Right cardiac atrium (tissue), 5 donors: Measurements from ENCODE around the gene CUL4A. TPM values are rescaled to one million over a fixed set of nuclear protein-coding genes. Genes with fewer than 3 reads are reported as not detected.
"Not testable (repeated sequence)": the region's sequence is repeated elsewhere in the genome, so short reads cannot be mapped to it uniquely, and the experiment has no call there.

Experiments
- ATAC-seq, 2 donors: fragments of 200-7000 bp; cut with Tn5 transposase; one replicate each; pipeline versions ENCODE4 v1.8.0 to v1.9.1; 2020; ENCODE audit warnings: moderate library complexity in 2 of 2, mild to moderate bottlenecking in 1 of 2
- DNase-seq, 3 donors: peaks; one replicate each; pipeline ENCODE4 v3.0.0-alpha.2; 2020
- H3K27ac ChIP-seq: one replicate; pipeline ENCODE4 v1.5.1; 2013; ENCODE audit warnings: mild to moderate bottlenecking, low read length, control low read depth, moderate library complexity
- H3K27me3 ChIP-seq: one replicate; pipeline ENCODE4 v1.6.1; 2013; ENCODE audit not compliant: control insufficient read depth, insufficient read depth
- H3K4me1 ChIP-seq: one replicate; pipeline ENCODE4 v1.6.1; 2013; ENCODE audit warnings: low read length; ENCODE audit not compliant: control insufficient read depth, insufficient read depth
- H3K4me3 ChIP-seq: one replicate; pipeline ENCODE4 v1.5.1; 2013; ENCODE audit warnings: low read length, control low read depth
- H3K9me3 ChIP-seq: one replicate; pipeline ENCODE4 v1.6.1; 2013; ENCODE audit warnings: low read length; ENCODE audit not compliant: control insufficient read depth
- WGBS: extraction: QIAGEN DNeasy Blood & Tissue Kit; methylation state at CpG from one replicate; pipeline ENCODE4 v1.1.7; 2013; 5-methylcytosine and 5-hydroxymethylcytosine counted together
- intact Hi-C, 4 donors: fragments of 100-400 bp; cut with DNase I; formaldehyde crosslinking; loops; one replicate each; pipeline versions ENCODE4 v1.11.0 to v1.14.0; 2022 to 2023
- polyA plus RNA-seq: library from polyadenylated mRNA; stranded (reverse); fragments of 200-250 nt; gene quantifications from one replicate; pipeline ENCODE4 v1.2.3, GENCODE V29; 2013
- total RNA-seq, 4 donors: library from RNA; stranded (reverse); fragmentation: NEBNext Ultra II Directional; extraction: Animal tissue kit (Norgen Biotek cat#: 25700); gene quantifications; one replicate each; pipeline ENCODE4 v1.2.1, GENCODE V29; 2021
- donor health status: healthy with polysubstance abuse.
- donor health status: DM: no; HTN: yes; CAD: no.
- donor health status: DM: no; HTN: no; CAD: no.
- donor health status: DM: no; HTN: yes; CAD: no; lungs with severe emphysema.
- donor health status: DM: yes; HTN: yes; CAD: no.

Gene CUL4A
- total and polyA plus RNA-seq, 5 donors, result 53.1 to 113 (median 97.8) TPM

- ATAC-seq, result no peak
- intact Hi-C loops, result no loop called here
Measured at GRCh38 chr13:113229161-113229560, 19.7 kb downstream of the CUL4A start.

GRCh38 chr13:113229791-113230190 is 20.4 kb downstream of the CUL4A start:
- ATAC-seq, result no peak
- intact Hi-C loops, result no loop called here
- H3K4me3 ChIP-seq, result no peak overlapping the region
- no peak overlapping the region for H3K27ac ChIP-seq
- no peaks in the 10 kb centered on the region for H3K9me3 ChIP-seq
- no peaks in the 10 kb centered on the region for H3K27me3 ChIP-seq
- WGBS, result 88% methylated on average over 20 of the region's 20 CpGs
- peak in 1 of 3 donors; percentile 48 for DNase-seq
- H3K4me1 ChIP-seq, result no peaks in the 10 kb centered on the region

More at GRCh38 chr13:113229161-113229560, 19.7 kb downstream of the CUL4A start:
- no peaks in the 10 kb centered on the region for H3K4me1 ChIP-seq
- no peak overlapping the region for H3K27ac ChIP-seq
- H3K9me3 ChIP-seq, result no peaks in the 10 kb centered on the region
- DNase-seq, result no peak
- 88% methylated on average over 5 of the region's 5 CpGs for WGBS
- no peaks in the 10 kb centered on the region for H3K27me3 ChIP-seq
- H3K4me3 ChIP-seq, result no peak overlapping the region

GRCh38 chr13:113231306-113232207 is 22.1 kb downstream of the CUL4A start:
- H3K27ac ChIP-seq, result no peak overlapping the region
- 84% methylated on average over 13 of the region's 14 CpGs for WGBS

GRCh38 chr13:113232208-113233003 is 23.0 kb downstream of the CUL4A start:
- ATAC-seq (peak; percentile 69 to 82), DNase-seq (peak in 2 of 3 donors; percentile 72 to 75)
- intact Hi-C loops, result no loop called here
- Histone ChIP-seq H3K4me3 (no peak overlapping the region), H3K9me3 (no peaks in the 10 kb centered on the region), H3K27ac (peak overlapping the region; percentile 57), H3K27me3 (no peaks in the 10 kb centered on the region), H3K4me1 (no peaks in the 10 kb centered on the region)
- WGBS, result 72% methylated on average over 17 of the region's 18 CpGs

More at GRCh38 chr13:113231306-113232207, 22.1 kb downstream of the CUL4A start:
- no peak overlapping the region for H3K4me3 ChIP-seq
- no peaks in the 10 kb centered on the region for H3K27me3 ChIP-seq
- intact Hi-C loops, result no loop called here
- H3K4me1 ChIP-seq, result no peaks in the 10 kb centered on the region
- peak in 1 of 2 donors; percentile 30 for ATAC-seq
- no peak for DNase-seq
- no peaks in the 10 kb centered on the region for H3K9me3 ChIP-seq

- no peak for DNase-seq
- no peak for ATAC-seq
- intact Hi-C loops, result no loop called here
- WGBS, result 97% methylated on average over 11 of the region's 11 CpGs
- Histone ChIP-seq H3K27ac (no peak overlapping the region), H3K9me3 (no peaks in the 10 kb centered on the region), H3K27me3 (no peaks in the 10 kb centered on the region), H3K4me3 (no peak overlapping the region), H3K4me1 (no peaks in the 10 kb centered on the region)
Measured at GRCh38 chr13:113233101-113233500, 23.7 kb downstream of the CUL4A start.

- no peak for ATAC-seq
Measured at GRCh38 chr13:113238536-113238935, 29.1 kb downstream of the CUL4A start.

GRCh38 chr13:113239357-113239756 is 29.9 kb downstream of the CUL4A start:
- H3K4me1 ChIP-seq, result no peaks in the 10 kb centered on the region
- no peak overlapping the region for H3K4me3 ChIP-seq
- ATAC-seq (no peak), DNase-seq (no peak)
- no peak overlapping the region for H3K27ac ChIP-seq
- H3K9me3 ChIP-seq, result no peaks in the 10 kb centered on the region
- H3K27me3 ChIP-seq, result no peaks in the 10 kb centered on the region
- intact Hi-C loops, result no loop called here
- 90% methylated on average over 15 of the region's 15 CpGs for WGBS

More at GRCh38 chr13:113238536-113238935, 29.1 kb downstream of the CUL4A start:
- intact Hi-C loops, result no loop called here
- Histone ChIP-seq H3K4me3 (no peak overlapping the region), H3K27me3 (no peaks in the 10 kb centered on the region), H3K27ac (no peak overlapping the region), H3K4me1 (no peaks in the 10 kb centered on the region), H3K9me3 (no peaks in the 10 kb centered on the region)
- DNase-seq, result no peak
- WGBS, result 80% methylated on average over 4 of the region's 4 CpGs

- 88% methylated on average over 6 of the region's 6 CpGs for WGBS
- no peaks in the 10 kb centered on the region for H3K4me1 ChIP-seq
- no peaks in the 10 kb centered on the region for H3K9me3 ChIP-seq
- DNase-seq, result no peak
- intact Hi-C loops, result no loop called here
- no peak overlapping the region for H3K4me3 ChIP-seq
- H3K27ac ChIP-seq, result no peak overlapping the region
- no peak for ATAC-seq
- H3K27me3 ChIP-seq, result no peaks in the 10 kb centered on the region
Measured at GRCh38 chr13:113239986-113240385, 30.6 kb downstream of the CUL4A start.

- H3K27me3 ChIP-seq, H3K9me3 ChIP-seq, H3K27ac ChIP-seq, H3K4me1 ChIP-seq, DNase-seq, intact Hi-C loops, H3K4me3 ChIP-seq, ATAC-seq: not testable (repeated sequence)
- 87% methylated on average over 8 of the region's 8 CpGs for WGBS
Measured at GRCh38 chr13:113241623-113242022, 32.2 kb downstream of the CUL4A start.

GRCh38 chr13:113243847-113244246 is 34.4 kb downstream of the CUL4A start:
- Histone ChIP-seq H3K27me3 (no peaks in the 10 kb centered on the region), H3K9me3 (no peaks in the 10 kb centered on the region), H3K4me1 (no peaks in the 10 kb centered on the region), H3K27ac (no peak overlapping the region), H3K4me3 (no peak overlapping the region)
- DNase-seq (no peak), ATAC-seq (no peak)
- intact Hi-C loops, result no loop called here
- 79% methylated on average over 6 of the region's 6 CpGs for WGBS
